NCI-H510A (cell line): ENCODE data around the gene ABI2.
"Not testable (repeated sequence)": the region's sequence is repeated elsewhere in the genome, so short reads cannot be mapped to it uniquely, and the experiment has no call there.

Experiments
- DNase-seq: peaks from one replicate; lab custom pipeline; 2025; lab: John Stamatoyannopoulos, UW

ABI2 gene

DNA sequence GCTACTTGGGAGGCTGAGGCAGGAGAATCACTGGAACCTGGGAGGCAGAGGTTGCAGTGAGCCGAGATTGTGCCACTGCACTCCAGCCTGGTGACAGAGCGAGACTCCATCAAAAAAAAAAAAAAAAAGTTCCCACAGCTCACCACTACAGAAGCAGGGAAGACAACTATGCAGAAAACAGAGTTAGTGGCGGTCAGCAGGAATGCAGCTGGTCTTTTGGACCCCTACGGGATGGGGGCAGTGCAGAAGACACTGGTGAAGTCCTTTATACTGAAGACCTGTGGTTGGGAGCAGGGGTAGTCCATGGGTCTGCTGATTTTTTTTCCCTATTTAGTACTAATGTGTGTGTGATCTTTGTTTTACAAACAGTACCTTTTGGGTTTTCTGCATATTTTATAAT lies 101.4 kb downstream of the ABI2 start:
- DNase-seq = not testable (repeated sequence)

DNA sequence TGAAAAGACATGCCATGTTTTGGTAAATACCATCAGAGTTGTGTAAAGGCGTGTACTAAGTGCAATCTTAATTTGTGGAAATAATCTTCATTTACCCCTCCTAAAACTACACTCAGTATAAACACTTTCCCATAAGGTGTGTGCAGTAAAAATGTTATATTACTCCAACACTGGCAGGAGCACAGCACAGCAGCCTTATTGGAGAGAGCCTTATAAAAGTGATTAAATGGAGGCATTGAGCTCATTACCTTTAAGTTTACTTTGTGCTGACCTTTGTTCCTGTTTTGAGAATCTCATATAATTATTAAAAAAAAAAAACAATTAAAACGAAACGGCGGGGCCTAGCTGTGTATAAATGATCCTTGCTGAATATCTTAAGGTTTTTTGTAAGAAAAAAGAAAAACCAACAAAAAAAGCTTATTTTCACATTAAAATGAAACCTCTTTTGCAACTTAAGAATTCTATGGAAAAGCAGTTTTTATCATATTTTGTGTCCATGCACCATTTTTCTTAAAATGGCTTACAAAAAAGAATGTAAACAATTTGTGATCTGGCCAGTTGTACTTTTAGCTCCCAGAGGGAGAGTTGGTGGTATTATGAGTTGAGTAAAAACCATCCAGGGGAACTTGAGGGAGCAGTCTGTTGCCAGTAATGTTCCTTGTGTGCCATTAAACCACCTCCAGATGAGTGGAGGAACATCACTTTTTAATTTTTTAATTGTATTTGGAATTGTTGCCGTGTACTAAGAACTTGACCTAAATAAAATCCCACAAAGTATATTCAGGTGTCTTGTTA lies 103.4 kb downstream of the ABI2 start:
- DNase-seq = no peak

DNA sequence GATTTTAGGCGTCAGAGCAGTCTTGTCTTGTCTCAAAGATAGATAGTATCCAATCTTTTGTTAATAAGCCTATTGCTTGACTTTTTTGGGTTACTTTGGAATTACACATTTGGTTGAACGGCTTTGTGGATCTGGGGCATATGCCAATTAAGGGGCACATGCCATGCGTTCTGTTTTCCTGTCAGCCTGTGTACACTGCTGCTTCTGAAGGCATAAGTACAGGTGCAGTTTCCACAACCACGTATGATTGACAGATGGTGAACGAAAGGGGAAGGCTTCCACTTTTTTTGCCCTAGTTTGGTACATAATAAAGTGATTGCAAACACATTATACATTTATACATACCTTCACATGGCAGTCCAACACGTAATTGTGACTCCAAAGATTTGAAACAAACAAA lies 104.6 kb downstream of the ABI2 start:
- no peak for DNase-seq

DNA sequence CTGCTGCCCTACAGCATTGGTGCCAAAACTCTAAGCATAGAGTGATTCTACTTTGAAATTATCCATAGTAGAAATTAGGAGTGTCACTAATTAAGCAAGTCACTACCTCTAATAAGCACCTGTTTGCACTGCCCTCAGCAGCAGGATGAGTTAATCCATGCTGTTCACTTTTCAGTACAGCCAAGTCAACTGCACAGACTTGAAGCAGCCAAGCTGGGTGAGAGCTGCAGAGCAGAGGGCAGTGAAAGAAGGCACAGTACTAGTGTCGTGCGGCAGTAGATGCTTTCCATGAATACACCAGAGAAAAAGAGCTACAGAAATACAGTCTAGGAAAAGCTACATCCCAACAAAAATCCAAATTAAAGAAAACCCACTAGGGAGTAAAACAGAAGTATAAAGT lies 108.3 kb downstream of the ABI2 start:
- DNase-seq = no peak

DNA sequence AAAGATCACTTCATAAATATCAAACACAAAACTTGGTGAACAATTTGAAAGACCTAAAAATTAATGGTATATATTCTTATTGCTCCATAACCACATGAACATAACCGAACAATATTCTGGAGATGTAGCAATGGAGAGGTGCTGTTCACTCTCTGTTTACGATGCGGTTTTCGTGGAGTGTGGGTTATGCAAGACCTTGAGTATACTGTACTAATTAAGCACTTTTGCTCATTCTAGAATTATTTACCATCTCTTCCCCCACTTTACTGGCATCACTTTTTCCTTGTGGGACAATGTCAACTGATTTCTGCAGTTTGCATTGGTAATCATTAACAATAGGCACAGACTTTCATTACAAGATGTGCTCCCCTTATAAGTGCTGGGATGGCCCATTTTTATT lies 109.3 kb downstream of the ABI2 start:
- DNase-seq = no peak

DNA sequence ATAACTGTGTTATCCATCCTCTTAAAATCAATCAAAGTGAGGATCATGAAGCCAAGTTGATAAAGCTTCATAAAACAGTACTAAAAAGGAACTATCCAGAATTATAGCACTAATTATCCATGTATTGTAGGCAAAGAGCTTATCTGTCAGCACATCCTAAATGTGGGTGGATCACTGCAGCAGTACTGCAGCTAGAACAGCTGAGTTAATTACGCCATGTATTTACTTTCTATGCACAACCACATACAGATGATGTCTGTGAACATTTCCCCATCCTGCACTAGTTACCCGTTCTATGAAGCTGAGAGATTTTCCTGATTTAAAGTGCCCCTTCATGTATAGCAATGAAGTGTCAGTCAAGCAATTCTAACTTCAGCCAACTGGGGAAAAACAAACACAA lies 110.3 kb downstream of the ABI2 start:
- no peak for DNase-seq

DNA sequence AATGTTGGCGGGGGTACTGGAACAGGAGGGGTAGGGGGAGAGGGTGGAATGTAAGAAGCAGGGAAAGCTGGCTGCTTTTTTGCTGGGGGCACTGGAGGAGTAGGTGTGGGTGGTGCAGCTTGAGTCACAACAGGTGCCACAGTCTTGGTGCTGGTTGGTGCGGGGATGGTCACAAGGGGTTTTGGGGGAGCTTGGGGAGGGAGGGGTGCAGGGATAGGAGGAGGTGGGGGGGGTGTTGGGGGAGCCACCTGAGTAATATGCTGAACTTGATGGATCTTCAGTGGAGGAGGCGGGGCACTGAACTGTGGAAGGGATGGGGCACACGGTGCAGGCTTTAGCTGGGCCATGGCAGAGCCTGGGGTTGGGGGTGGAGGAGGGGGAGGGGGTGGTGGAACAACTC lies 112.5 kb downstream of the ABI2 start:
- DNase-seq = no peak

DNA sequence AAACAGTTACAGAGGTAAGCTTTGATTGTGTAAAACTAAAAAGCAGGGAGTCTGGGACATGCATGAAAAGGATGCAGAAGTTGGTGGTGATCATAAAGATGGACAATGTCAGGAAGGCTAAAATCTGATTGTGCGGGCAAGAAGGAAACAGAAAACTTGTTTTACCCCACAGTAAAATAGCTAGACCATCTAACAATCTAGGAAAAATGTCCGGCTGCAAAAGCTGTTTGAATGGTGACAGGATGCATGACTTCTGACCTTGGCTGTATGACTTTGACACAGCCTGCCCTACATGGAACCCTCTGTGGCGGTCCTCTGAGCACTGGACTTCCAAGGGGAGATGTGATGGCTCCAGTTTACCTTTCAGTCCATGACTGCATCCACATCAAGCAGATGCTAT lies 113.3 kb downstream of the ABI2 start:
- no peak for DNase-seq

DNA sequence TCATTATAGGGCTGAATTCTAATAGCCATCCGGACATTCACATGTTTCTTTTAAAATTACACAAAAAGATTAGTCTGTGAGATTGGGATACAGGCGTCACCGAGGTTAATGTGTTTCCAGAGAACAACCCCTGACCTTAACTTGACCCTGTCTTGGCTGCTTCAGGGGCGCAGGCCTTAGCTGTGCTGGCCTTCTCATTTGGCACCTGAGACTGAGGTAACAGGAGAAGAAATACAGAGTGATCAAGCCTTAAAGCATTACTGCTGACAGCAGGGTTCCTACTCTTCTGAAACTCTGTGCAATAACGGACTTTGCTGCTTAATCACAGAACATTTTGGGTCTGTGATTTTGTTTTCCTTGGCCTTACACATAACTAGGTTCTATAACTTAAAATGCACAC lies 114.3 kb downstream of the ABI2 start:
- no peak for DNase-seq

DNA sequence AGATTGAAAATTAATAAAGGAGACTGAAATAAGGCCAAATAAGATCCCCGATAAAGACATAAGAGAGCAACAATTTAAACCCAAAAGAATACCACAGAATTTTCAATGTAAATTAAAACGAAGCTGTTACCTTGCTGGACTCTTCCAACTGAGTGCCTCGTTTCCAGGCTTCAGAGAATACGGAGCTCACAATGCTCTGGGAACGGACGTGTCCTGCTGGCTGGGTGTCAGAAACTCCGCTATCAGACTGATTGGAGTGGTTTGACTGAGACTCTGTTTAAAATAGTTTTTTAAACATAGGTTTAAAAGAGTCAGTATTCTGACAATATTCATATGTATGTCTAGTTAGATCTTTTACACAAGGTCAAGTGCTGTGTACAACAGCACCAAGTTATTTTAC lies 116.5 kb downstream of the ABI2 start:
- no peak for DNase-seq

DNA sequence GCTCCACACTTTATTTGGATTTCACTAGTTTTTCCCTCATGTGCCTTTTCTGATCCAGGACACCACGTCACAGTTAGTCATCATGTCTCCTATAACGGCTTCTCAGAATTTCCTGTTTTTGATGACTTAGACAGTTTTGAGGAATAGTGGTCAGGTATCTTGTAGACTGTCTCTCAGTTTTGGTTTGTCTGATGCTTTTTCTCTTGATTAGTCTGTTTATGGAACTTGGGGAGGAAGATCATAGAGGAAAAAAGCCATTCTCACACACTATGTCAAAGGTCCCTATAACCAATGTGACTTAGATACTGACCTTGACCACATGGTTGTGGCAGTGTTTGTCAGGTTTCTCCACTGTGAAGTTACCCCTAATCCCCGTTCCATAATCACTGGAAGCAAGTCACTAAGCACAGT lies 117.9 kb downstream of the ABI2 start:
- DNase-seq = no peak

DNA sequence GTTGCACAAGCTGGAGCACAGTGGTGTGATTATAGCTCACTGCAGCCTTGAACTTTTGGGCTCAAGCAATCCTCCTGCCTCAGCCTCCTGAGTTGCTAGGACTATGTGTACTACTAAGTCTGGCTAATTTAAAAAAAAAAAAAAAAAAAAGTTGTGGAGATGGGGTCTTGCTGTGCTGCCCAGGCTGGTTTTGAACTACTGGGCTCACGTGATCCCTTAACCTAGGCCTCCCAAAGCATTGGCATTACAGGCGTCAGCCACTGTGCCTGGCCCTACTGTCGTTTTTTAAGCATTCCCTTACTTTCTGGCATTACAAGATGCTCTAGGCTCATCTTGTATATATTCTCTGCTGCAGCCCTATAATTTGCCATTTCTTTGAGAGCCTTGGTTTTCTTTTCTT lies 118.6 kb downstream of the ABI2 start:
- DNase-seq = no peak

DNA sequence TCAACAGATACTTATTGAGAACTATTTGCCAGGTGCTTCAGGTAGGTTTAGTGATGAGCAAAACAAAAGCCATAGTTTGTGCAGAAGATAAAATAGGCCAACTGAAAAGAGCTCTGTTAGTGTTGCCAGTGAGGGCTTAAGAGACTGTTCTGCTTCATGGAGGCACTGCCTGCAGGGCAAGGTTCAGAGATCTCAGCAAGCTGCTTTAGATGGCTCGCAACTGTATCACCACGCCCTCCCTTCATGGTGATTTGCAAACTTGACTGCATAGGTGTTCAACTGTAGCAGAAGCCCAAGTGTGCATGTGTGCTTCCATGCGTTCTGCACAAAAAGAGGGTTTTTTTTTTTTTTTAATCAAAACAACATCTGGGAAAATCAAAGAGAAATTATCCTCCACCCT lies 122.4 kb downstream of the ABI2 start:
- DNase-seq = no peak

DNA sequence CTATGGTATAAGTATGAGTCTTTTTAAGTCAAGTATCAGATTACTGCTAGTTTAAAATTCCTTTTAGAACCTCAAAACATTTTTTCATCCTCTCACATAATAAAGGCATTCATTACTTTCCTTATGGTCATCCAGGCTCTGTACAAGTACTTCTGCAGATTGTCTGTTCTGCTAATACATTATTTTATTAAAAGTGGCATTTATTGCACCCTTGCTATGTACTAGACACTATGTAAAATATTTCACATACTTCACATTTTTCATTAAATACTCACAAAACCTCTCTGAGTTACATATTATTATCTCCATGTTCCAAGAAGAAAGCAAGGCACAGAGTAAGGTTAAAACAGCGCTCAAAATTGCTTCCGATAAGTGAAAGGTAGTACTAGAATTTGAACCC lies 122.8 kb downstream of the ABI2 start:
- DNase-seq = no peak

DNA sequence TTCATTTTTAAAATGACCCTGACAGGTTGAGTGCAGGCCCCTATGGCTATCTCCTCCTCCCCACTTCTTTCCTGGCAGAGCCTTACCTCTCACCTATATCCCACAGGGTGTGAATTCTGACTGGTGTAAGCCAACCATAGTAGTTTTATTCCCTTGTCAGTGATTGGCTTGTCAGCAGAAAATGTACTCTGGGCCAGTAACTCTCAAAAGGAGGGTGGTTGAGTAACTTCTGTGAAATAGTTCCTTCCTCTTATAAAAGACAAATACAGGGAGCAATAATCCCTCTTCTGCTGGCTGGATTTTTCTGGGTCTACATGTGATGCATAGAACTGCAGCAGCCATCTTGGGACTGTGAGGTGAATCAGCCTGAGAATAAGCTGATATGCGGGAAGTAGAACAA lies 123.5 kb downstream of the ABI2 start:
- DNase-seq = no peak

DNA sequence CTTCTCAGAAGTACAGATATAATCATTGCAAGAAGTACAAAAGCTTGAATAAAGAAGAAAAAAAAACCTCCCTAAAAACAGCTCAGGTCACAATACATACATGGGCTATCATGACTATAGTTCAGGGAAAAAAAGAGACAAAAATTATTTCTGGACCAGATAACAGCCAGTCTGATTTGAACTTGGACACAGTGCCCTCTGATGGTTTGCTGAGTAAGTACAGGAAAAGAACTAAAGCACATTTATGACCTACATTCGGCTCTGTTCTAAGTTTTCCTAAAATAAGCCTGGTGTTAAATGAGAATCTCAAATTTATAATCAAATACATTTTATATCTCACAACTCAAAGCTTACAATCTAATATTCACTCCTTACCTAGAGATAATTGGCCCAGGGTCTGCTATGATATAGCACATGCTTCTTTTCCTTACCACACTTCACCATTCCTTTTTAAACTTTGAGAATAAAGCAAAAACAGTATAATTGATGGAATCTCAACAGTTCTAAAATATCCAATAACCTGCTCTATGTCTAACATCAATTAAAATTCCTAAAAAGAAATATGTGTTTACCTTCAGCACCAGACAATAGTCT lies 125.8 kb downstream of the ABI2 start:
- no peak for DNase-seq

DNA sequence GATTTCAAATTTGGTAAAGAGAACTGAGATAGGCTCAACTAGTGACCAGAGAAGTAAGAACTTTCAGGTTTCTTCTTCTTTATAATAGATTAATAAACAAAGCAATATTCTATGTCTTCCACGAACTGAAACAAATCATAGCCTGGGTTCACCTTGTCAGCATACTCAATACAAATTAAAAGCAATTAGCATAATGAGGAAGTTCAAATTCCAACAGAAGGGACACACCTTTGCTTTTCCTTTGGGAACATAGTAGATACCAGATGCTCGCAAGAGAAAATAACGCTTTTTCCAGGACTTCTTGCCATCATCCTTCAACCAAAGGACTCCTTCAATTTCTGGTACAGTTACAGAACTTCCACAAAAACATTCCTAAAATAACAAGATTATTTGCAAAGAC lies 127.0 kb downstream of the ABI2 start:
- DNase-seq = no peak

DNA sequence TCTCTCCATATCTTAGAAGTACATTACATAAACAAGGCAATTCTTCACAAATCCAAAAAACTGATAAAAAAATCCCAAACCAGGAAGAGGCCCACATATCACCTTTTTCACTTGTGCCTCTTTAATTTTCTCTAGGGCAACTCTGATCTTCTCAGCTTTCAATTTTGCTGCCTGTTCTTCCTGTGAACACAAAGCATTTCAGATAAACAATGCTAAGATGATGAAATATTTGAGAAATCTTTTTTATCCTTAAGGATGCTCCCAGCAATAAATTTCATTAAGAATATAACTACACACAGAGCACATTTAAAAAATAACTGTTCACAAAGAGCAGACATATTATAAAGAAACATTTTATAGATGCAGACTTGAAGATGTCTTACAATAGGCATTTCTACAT lies 133.6 kb downstream of the ABI2 start:
- DNase-seq = no peak

DNA sequence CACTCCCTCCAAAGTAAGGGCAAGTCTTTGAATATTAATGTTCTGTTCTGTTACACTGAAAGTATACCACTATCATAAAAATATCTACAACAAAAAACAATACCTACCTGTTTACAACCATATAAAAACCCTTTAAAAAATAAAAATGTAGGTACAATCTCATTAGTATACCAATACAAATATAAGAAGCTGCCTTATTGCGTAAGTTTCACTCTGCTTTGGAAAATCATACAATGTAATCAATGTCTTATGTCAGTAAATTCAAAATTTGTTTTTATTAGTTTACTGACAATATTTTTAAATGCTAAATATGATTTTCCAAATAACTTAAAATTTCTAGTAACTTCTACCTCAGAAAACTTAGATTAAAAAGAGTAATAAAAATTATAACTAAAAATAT lies 134.1 kb downstream of the ABI2 start:
- no peak for DNase-seq

DNA sequence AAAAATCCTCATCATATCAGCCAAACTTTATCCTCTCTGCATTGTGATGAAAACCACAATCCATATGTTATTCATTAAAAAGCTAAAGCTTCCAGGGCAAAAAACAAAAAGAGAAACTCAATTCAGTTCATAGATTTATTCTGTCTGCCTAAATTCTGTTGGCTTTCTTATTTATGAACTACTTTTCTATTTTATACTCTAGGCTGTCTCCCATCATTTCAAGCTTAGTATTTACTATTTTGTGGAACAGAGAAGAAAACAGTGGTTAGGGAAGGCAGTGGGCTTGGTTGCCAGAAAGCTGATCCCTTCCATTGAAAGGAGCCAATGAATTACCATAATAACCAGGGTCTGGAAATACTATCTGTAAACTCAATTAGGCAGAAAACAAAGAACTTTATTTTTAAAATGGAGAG lies 135.1 kb downstream of the ABI2 start:
- no peak for DNase-seq

DNA sequence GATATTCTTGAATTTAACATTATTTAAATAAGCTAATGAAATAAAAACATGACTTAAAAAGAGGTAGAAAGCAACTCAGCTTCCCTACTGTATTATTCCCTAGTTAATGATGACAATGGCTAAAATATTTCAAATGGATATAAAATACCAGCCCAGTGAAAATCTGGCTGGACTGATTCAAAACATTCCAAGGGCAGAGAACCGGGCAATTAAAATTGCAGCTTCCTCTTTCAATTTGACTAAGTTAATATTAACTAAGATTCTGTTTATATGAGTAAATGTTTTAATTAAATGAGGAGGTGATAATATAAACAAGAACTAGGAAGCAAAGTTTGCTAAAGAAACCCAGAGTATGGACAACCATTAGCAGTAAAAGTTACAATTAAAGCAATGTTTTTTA lies 141.4 kb downstream of the ABI2 start:
- DNase-seq = no peak

DNA sequence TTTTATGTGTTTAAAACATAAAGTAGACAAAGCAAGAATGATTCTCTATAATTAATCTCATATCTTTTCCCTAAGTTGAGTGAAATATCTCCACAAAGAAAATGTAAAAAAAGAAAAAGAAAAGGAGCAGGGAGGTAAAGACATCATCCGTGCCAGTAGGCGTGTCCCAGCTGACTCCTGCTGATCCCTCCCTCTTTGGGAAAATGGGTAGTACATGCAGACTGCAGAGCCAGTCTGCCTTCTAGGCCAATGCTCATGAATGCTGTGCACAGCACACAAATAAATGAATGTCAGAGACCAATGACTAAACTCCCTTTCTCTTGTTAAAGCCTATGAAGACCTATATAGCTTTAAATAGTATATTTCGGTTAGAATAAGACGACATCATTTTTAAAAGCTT lies 142.2 kb downstream of the ABI2 start:
- no peak for DNase-seq

DNA sequence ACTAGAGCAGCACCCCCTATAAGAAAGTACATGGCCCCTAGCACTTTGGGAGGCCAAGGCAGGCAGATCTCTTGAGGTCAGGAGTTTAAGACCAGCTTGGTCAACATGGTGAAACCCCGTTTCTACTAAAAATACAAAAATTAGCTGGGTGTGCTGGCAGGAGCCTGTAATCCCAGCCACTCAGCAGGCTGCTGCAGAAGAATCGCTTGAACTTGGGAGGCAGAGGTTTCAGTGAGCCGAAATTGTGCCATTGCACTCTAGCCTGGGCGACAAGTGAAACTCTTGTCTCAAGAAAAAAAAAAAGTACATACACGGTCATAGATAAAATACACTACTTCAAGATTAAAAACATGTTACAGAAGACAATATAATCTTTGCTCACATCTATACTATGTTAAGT lies 143.1 kb downstream of the ABI2 start:
- no peak for DNase-seq

DNA sequence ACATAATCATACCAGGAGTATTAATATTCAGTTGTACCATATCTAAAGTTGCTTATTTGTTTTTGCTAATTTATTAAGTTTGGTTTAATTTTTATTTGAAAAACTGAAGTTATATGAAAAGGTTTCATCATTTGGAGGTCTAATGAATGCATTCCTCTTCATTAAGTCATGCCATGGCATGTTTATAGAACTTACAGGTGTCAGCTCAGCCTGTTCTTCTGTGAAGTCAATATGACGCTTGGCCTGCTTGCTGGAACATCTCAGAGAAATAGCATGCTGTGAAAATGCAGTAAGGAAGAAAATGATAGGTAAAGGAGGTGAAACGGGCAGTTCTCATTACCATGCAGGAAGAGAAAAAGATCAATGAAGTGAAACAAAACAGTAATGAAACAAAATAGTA lies 148.7 kb downstream of the ABI2 start:
- DNase-seq = no peak
